Middle frontal gyrus (tissue), 1 donor: ENCODE results near the gene CKM.
"Not testable (repeated sequence)": the region's sequence is repeated elsewhere in the genome, so short reads cannot be mapped to it uniquely, and the experiment has no call there.

ENCODE experiments used
- DNase-seq: peaks from one replicate; pipeline ENCODE4 v3.0.0-alpha.2; 2015; ENCODE audit warnings: low spot score; ENCODE audit errors: extremely low spot score

Gene CKM

GRCh38 chr19:45293682-45294081, 29.0 kb downstream of the CKM start:
- DNase-seq: no peak

GRCh38 chr19:45291834-45292233, 30.8 kb downstream of the CKM start:
- no peak for DNase-seq

- DNase-seq: no peak
Observed at GRCh38 chr19:45290381-45290931, 32.2 kb downstream of the CKM start.

- no peak for DNase-seq
Observed at GRCh38 chr19:45283443-45284033, 39.1 kb downstream of the CKM start.

- DNase-seq: no peak
Observed at GRCh38 chr19:45280471-45280961, 42.2 kb downstream of the CKM start.

GRCh38 chr19:45279587-45280192, 43.0 kb downstream of the CKM start:
- no peak for DNase-seq

- no peak for DNase-seq
Observed at GRCh38 chr19:45278087-45278486, 44.6 kb downstream of the CKM start.

- DNase-seq: no peak
Observed at GRCh38 chr19:45276284-45276687, 46.4 kb downstream of the CKM start.

GRCh38 chr19:45275370-45275971, 47.2 kb downstream of the CKM start:
- DNase-seq: no peak

GRCh38 chr19:45273521-45273855, 49.2 kb downstream of the CKM start:
- DNase-seq: no peak

- DNase-seq: no peak
Observed at GRCh38 chr19:45271735-45272108, 51.0 kb downstream of the CKM start.

- no peak for DNase-seq
Observed at GRCh38 chr19:45271098-45271734, 51.5 kb downstream of the CKM start.

- not testable (repeated sequence) for DNase-seq
Observed at GRCh38 chr19:45269939-45270338, 52.7 kb downstream of the CKM start.

- DNase-seq: no peak
Observed at GRCh38 chr19:45267296-45267695, 55.4 kb downstream of the CKM start.

GRCh38 chr19:45265375-45265774, 57.3 kb downstream of the CKM start:
- no peak for DNase-seq

GRCh38 chr19:45264781-45265317, 57.8 kb downstream of the CKM start:
- no peak for DNase-seq

GRCh38 chr19:45263013-45263412, 59.7 kb downstream of the CKM start:
- no peak for DNase-seq

GRCh38 chr19:45262570-45262969, 60.1 kb downstream of the CKM start:
- no peak for DNase-seq

- no peak for DNase-seq
Observed at GRCh38 chr19:45258862-45259261, 63.8 kb downstream of the CKM start.

- DNase-seq: no peak
Observed at GRCh38 chr19:45256836-45257235, 65.8 kb downstream of the CKM start.
